Endothelial cell of umbilical vein (primary cell): ENCODE measurements around the gene RAP1GAP.

Experiments used
- EZH2 ChIP-seq: IDR thresholded peaks from 2 replicates; pipeline ENCODE4 v1.6.1; 2012; ENCODE audit warnings: borderline replicate concordance, low read depth, mild to moderate bottlenecking, moderate library complexity, low read length, inconsistent platforms; ENCODE audit not compliant: severe bottlenecking
- FOS ChIP-seq: IDR thresholded peaks from 2 replicates; pipeline ENCODE4 v1.6.1; 2011; ENCODE audit warnings: mild to moderate bottlenecking, low read length, moderate library complexity, borderline replicate concordance; ENCODE audit not compliant: insufficient read depth
- GATA2 ChIP-seq: IDR thresholded peaks from 2 replicates; pipeline ENCODE4 v1.7.0; 2011; ENCODE audit warnings: low read depth, mild to moderate bottlenecking, moderate library complexity, mixed read lengths, low read length; ENCODE audit not compliant: insufficient read length, insufficient read depth
- MAX ChIP-seq: IDR thresholded peaks from 2 replicates; pipeline ENCODE4 v1.6.1; 2011; ENCODE audit not compliant: insufficient read depth, insufficient read length
- MYC ChIP-seq: IDR thresholded peaks from one replicate; pipeline ENCODE4 v1.6.1; 2011; ENCODE audit warnings: mild to moderate bottlenecking, low read depth, low read length
- POLR2A ChIP-seq: IDR thresholded peaks from 2 replicates; pipeline ENCODE4 v1.6.1; 2012; ENCODE audit warnings: low read depth, mild to moderate bottlenecking, control low read depth, low read length
- POLR2AphosphoS5 ChIP-seq: IDR thresholded peaks from 2 replicates; pipeline ENCODE4 v1.6.1; 2012; ENCODE audit warnings: low read depth, mild to moderate bottlenecking, control low read depth, low read length, moderate library complexity; ENCODE audit not compliant: insufficient read depth
- TF ChIP-seq, protein P1 (sequence below), 2 donors: IDR thresholded peaks; 1 replicate in 1 of 2; 2 replicates in 1 of 2; pipeline ENCODE4 v1.5.1; 2011; ENCODE audit warnings: low read length in 2 of 2, mild to moderate bottlenecking in 2 of 2, moderate library complexity in 2 of 2, control low read depth in 1 of 2, inconsistent platforms in 1 of 2, low read depth in 1 of 2; ENCODE audit not compliant: insufficient read depth in 1 of 2; ENCODE audit errors: extremely low read depth in 1 of 2

- TF ChIP-seq, protein P1, sequence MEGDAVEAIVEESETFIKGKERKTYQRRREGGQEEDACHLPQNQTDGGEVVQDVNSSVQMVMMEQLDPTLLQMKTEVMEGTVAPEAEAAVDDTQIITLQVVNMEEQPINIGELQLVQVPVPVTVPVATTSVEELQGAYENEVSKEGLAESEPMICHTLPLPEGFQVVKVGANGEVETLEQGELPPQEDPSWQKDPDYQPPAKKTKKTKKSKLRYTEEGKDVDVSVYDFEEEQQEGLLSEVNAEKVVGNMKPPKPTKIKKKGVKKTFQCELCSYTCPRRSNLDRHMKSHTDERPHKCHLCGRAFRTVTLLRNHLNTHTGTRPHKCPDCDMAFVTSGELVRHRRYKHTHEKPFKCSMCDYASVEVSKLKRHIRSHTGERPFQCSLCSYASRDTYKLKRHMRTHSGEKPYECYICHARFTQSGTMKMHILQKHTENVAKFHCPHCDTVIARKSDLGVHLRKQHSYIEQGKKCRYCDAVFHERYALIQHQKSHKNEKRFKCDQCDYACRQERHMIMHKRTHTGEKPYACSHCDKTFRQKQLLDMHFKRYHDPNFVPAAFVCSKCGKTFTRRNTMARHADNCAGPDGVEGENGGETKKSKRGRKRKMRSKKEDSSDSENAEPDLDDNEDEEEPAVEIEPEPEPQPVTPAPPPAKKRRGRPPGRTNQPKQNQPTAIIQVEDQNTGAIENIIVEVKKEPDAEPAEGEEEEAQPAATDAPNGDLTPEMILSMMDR (IDR thresholded peaks at IDR 0.05; ENCODE audit: extremely low read depth in 1 of 2, insufficient read depth in 1 of 2, low read depth in 1 of 2, low read length in 2 of 2) = no peak
- TF ChIP-seq POLR2A (no peak), POLR2AphosphoS5 (no peak), GATA2 (no peak), MAX (no peak), MYC (no peak), FOS (no peak), EZH2 (no peak)
Observed at GRCh38 chr1:21624571-21625389, 44.4 kb downstream of the RAP1GAP start.
